GM12891 (cell line): ENCODE measurements around the gene MAPK8.

Experiments
- POLR2A ChIP-seq: IDR thresholded peaks from 2 replicates; pipeline ENCODE4 v1.6.1; 2011; ENCODE audit warnings: low read depth, low read length, control low read depth
- POLR2AphosphoS5 ChIP-seq: IDR thresholded peaks from 2 replicates; pipeline ENCODE4 v1.6.1; 2011; ENCODE audit warnings: low read depth, low read length, control low read depth

GRCh38 chr10:48361176-48361575 lies 54.7 kb downstream of the MAPK8 start:
- no peak for TF ChIP-seq POLR2A
- no peak for TF ChIP-seq POLR2AphosphoS5
